Stomach (tissue), 9 donors: Measurements from ENCODE around the gene OPHN1. TPM values are rescaled to one million over a fixed set of nuclear protein-coding genes. Genes with fewer than 3 reads are reported as not detected.

Source experiments
- DNase-seq, 2 donors: peaks; one replicate each; pipeline versions ENCODE4 v3.0.0 to v3.0.0-alpha.2; 2013 to 2019
- H3K27ac ChIP-seq, 5 donors: fragments of 200-600 bp in 4 of 5; sonication (generic) in 4 of 5; one replicate each; pipeline ENCODE4 v1.5.1; 2013 to 2019; ENCODE audit warnings: mild to moderate bottlenecking in 1 of 5, moderate library complexity in 1 of 5
- H3K27me3 ChIP-seq, 3 donors: fragments of 200-600 bp; sonication (generic); one replicate each; pipeline ENCODE4 v1.5.1; 2017 to 2019; ENCODE audit warnings: mixed run types in 1 of 3
- H3K36me3 ChIP-seq, 4 donors: fragments of 200-600 bp; sonication (generic); 1 replicate in 3 of 4; 2 replicates in 1 of 4; pipeline ENCODE4 v1.5.1; 2016 to 2019
- H3K4me1 ChIP-seq, 4 donors: fragments of 200-600 bp; sonication (generic); one replicate each; pipeline ENCODE4 v1.5.1; 2016 to 2019
- H3K4me3 ChIP-seq, 4 donors: fragments of 200-600 bp; sonication (generic) in 3 of 4; one replicate each; pipeline ENCODE4 v1.5.1; 2016 to 2019; ENCODE audit warnings: mild to moderate bottlenecking in 1 of 4
- H3K9me3 ChIP-seq, 4 donors: fragments of 200-600 bp; sonication (generic); one replicate each; pipeline ENCODE4 v1.5.1; 2016 to 2019
- EP300 ChIP-seq: sonication (generic); formaldehyde crosslinking; IDR thresholded peaks from one replicate; pipeline ENCODE4 v1.6.1; 2017; ENCODE audit warnings: antibody characterized with exemption
- POLR2A ChIP-seq, 4 donors: fragments of 450-650 bp; IDR thresholded peaks; one replicate each; pipeline ENCODE4 v1.6.1; 2016; ENCODE audit warnings: antibody characterized with exemption in 4 of 4, control low read depth in 2 of 4, mild to moderate bottlenecking in 1 of 4, moderate library complexity in 1 of 4
- POLR2AphosphoS5 ChIP-seq, 3 donors: sonication (generic); formaldehyde crosslinking; IDR thresholded peaks; one replicate each; pipeline ENCODE4 v1.6.1; 2016; ENCODE audit warnings: antibody characterized with exemption in 3 of 3
- whole genome bisulfite sequencing, 5 donors: extraction: QIAGEN DNeasy Blood & Tissue Kit in 3 of 5; methylation state at CpG; one replicate each; pipeline versions ENCODE4 v1.1.5 to v1.1.7; 2013 to 2018; 5-methylcytosine and 5-hydroxymethylcytosine counted together
- intact Hi-C: fragments of 100-400 bp; cut with DNase I; formaldehyde crosslinking; loops from one replicate; pipeline ENCODE4 v1.15.1; 2023; ENCODE audit warnings: low total_unique reads
- polyA plus RNA-seq, 3 donors: library from polyadenylated mRNA; stranded (reverse); fragments of 200-250 nt; gene quantifications; one replicate each; pipeline ENCODE4 v1.2.3, GENCODE V29; 2013
- total RNA-seq, 5 donors: library from RNA; depleted of rRNA; stranded (reverse); fragments of >200 nt; gene quantifications; one replicate each; pipeline versions ENCODE4 v1.1.0 to v1.2.3, GENCODE V29; 2014 to 2016
- TF ChIP-seq, protein P1 (sequence below), 7 experiments: fragments of 450-650 bp in 4 of 7; fragments of 200-600 bp in 3 of 7; sonication (generic) in 3 of 7; IDR thresholded peaks; one replicate each; pipeline ENCODE4 v1.5.1; 2016 to 2019; ENCODE audit warnings: antibody characterized with exemption in 7 of 7, control low read depth in 2 of 7, mild to moderate bottlenecking in 1 of 7
- donor health status: healthy with polysubstance abuse.
- donor health status: Bipolar disorder and iron deficiency.
- donor health status: healthy.

Gene OPHN1
- total and polyA plus RNA-seq, 8 donors: 0.78 to 76.4 (median 5.0) TPM

- Histone ChIP-seq H3K4me1 (no peaks in the 10 kb centered on the region), H3K9me3 (no peaks in the 10 kb centered on the region), H3K4me3 (no peak overlapping the region), H3K36me3 (peaks cover 0 to 16% (median 8%) of the 10 kb centered on the region in 4 donors), H3K27ac (no peak overlapping the region), H3K27me3 (no peaks in the 10 kb centered on the region)
- intact Hi-C loops: loop anchor here (10.0 kb wide), 1 partner anchor 522 kb away; no protein-coding TSS in a partner anchor
- WGBS, 5 donors: 54 to 70% (median 69%) methylated on average over 3 of the region's 3 CpGs
- DNase-seq: no peak
- TF ChIP-seq EP300: no peak
These were observed 240.1 kb downstream of the OPHN1 start for GRCh38 chrX:68193234-68193633.

GRCh38 chrX:68190799-68191198 lies 242.5 kb downstream of the OPHN1 start:
- no peaks in the 10 kb centered on the region for H3K4me1 ChIP-seq
- intact Hi-C loops: loop anchor here (10.0 kb wide), 1 partner anchor 524 kb away; no protein-coding TSS in a partner anchor
- DNase-seq: no peak
- no peak overlapping the region for H3K27ac ChIP-seq
- H3K36me3 ChIP-seq: peaks cover 0 to 12% (median 7%) of the 10 kb centered on the region in 4 donors
- WGBS, 5 donors: 47 to 93% (median 81%) methylated on average over 2 of the region's 2 CpGs
- H3K9me3 ChIP-seq: no peaks in the 10 kb centered on the region
- H3K27me3 ChIP-seq: no peaks in the 10 kb centered on the region
- no peak for TF ChIP-seq POLR2A (IDR thresholded peaks at IDR 0.05)
- TF ChIP-seq, protein P1, sequence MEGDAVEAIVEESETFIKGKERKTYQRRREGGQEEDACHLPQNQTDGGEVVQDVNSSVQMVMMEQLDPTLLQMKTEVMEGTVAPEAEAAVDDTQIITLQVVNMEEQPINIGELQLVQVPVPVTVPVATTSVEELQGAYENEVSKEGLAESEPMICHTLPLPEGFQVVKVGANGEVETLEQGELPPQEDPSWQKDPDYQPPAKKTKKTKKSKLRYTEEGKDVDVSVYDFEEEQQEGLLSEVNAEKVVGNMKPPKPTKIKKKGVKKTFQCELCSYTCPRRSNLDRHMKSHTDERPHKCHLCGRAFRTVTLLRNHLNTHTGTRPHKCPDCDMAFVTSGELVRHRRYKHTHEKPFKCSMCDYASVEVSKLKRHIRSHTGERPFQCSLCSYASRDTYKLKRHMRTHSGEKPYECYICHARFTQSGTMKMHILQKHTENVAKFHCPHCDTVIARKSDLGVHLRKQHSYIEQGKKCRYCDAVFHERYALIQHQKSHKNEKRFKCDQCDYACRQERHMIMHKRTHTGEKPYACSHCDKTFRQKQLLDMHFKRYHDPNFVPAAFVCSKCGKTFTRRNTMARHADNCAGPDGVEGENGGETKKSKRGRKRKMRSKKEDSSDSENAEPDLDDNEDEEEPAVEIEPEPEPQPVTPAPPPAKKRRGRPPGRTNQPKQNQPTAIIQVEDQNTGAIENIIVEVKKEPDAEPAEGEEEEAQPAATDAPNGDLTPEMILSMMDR (IDR thresholded peaks at IDR 0.05): no peak
- TF ChIP-seq EP300: no peak
- no peak for TF ChIP-seq POLR2AphosphoS5 (IDR thresholded peaks at IDR 0.05)
- no peak overlapping the region for H3K4me3 ChIP-seq

- peak in 1 of 2 donors; percentile 24 for DNase-seq
- Histone ChIP-seq H3K4me3 (no peak overlapping the region), H3K9me3 (no peaks in the 10 kb centered on the region), H3K27ac (no peak overlapping the region), H3K27me3 (no peaks in the 10 kb centered on the region), H3K36me3 (peaks cover 0 to 11% (median 2%) of the 10 kb centered on the region in 4 donors), H3K4me1 (no peaks in the 10 kb centered on the region)
- intact Hi-C loops: no loop called here
- WGBS, 5 donors: 9 to 25% (median 21%) methylated on average over 2 of the region's 2 CpGs
- TF ChIP-seq EP300: no peak
- TF ChIP-seq, protein P1 (IDR thresholded peaks at IDR 0.05): no peak
- no peak for TF ChIP-seq POLR2A (IDR thresholded peaks at IDR 0.05)
- TF ChIP-seq POLR2AphosphoS5 (IDR thresholded peaks at IDR 0.05): no peak
These were observed 246.6 kb downstream of the OPHN1 start for GRCh38 chrX:68186552-68187262.

- Histone ChIP-seq H3K4me3 (no peak overlapping the region), H3K9me3 (no peaks in the 10 kb centered on the region), H3K4me1 (no peaks in the 10 kb centered on the region), H3K36me3 (peaks cover 0 to 3% (median 0%) of the 10 kb centered on the region in 4 donors), H3K27ac (no peak overlapping the region), H3K27me3 (no peaks in the 10 kb centered on the region)
- TF ChIP-seq, protein P1 (IDR thresholded peaks at IDR 0.05): no peak
- no peak for TF ChIP-seq EP300
- TF ChIP-seq POLR2AphosphoS5 (IDR thresholded peaks at IDR 0.05): no peak
- TF ChIP-seq POLR2A (IDR thresholded peaks at IDR 0.05): no peak
- DNase-seq: no peak
- 34 to 85% (median 81%) methylated on average over 1 of the region's 1 CpG for WGBS, 5 donors
- intact Hi-C loops: no loop called here
These were observed 248.1 kb downstream of the OPHN1 start for GRCh38 chrX:68185161-68185560.

DNA sequence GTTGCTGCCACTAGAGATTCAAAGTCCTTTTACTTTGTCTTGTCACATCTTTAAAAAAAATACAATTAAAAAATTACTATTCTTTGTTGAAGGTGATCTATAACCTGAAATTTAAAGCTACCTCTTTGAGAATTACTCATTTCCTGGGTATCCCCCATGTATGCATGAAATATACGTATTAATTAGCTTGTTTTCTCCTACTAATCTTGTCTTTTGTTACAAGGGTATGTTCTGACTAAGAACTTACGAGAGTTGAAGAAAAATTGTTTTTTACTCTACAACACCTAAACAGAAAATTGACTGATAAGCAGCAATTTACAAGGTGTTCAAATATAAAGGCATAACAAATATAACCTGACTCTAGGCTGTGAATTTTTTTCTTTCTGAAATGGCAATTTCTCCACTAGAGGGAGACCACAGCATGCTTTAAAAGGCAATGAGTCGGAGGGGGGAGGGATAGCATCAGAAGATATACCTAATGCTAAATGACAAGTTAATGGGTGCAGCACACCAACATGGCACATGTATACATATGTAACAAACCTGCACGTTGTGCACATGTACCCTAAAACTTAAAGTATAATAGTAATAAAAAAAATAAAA lies 249.6 kb downstream of the OPHN1 start:
- Histone ChIP-seq H3K9me3 (no peaks in the 10 kb centered on the region), H3K27me3 (no peaks in the 10 kb centered on the region), H3K4me1 (no peaks in the 10 kb centered on the region), H3K27ac (no peak overlapping the region), H3K4me3 (no peak overlapping the region), H3K36me3 (no peaks in the 10 kb centered on the region)
- peak in 1 of 2 donors; percentile 52 for DNase-seq
- intact Hi-C loops: no loop called here
- TF ChIP-seq, protein P1 (IDR thresholded peaks at IDR 0.05): peak in 2 of 7 experiments; percentile 10 to 22
- TF ChIP-seq POLR2AphosphoS5 (IDR thresholded peaks at IDR 0.05): no peak
- 33 to 59% (median 39%) methylated on average over 4 of the region's 4 CpGs for WGBS, 5 donors
